ENCODE results near the gene KIRREL1. TPM values are rescaled to one million over a fixed set of nuclear protein-coding genes. Genes with fewer than 3 reads are reported as not detected.
A peak's percentile ranks its signal among the peaks of the same experiment; 100 is the strongest.

KIRREL1 gene
- total RNA-seq, 1 donor: 120 TPM

DNA sequence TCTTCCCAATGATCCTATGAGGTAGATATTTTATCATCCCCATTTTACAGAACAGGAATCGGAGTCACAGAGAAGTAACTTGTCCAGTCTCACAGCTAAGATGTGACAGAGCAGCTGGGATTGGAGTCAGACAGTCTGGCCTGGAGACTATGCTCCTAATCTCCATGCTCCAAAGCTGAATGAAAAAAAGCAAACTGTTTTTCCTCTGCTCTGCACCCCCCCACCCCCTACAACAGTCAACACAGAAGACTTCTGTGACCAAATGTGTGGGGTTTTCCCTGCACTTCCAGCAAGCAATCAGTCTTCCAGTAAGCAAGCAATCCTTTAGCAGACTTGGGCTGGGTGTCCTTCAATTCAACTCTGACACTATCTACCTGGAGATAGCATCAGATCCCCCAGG, 33.2 kb downstream of the KIRREL1 start:
- H3K4me3 ChIP-seq (ENCODE audit: low read depth, low read length): no peak overlapping the region
- TF ChIP-seq, protein P1, sequence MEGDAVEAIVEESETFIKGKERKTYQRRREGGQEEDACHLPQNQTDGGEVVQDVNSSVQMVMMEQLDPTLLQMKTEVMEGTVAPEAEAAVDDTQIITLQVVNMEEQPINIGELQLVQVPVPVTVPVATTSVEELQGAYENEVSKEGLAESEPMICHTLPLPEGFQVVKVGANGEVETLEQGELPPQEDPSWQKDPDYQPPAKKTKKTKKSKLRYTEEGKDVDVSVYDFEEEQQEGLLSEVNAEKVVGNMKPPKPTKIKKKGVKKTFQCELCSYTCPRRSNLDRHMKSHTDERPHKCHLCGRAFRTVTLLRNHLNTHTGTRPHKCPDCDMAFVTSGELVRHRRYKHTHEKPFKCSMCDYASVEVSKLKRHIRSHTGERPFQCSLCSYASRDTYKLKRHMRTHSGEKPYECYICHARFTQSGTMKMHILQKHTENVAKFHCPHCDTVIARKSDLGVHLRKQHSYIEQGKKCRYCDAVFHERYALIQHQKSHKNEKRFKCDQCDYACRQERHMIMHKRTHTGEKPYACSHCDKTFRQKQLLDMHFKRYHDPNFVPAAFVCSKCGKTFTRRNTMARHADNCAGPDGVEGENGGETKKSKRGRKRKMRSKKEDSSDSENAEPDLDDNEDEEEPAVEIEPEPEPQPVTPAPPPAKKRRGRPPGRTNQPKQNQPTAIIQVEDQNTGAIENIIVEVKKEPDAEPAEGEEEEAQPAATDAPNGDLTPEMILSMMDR (IDR thresholded peaks at IDR 0.05; ENCODE audit: insufficient read depth, low read depth, low read length): no peak
- DNase-seq (ENCODE audit: low read depth): no peak

- no peak for DNase-seq (ENCODE audit: low read depth)
- H3K4me3 ChIP-seq (ENCODE audit: low read depth, low read length): no peak overlapping the region
- TF ChIP-seq, protein P1 (IDR thresholded peaks at IDR 0.05; ENCODE audit: insufficient read depth, low read depth, low read length): no peak
Measured at GRCh38 chr1:158027508-158027907, 34.1 kb downstream of the KIRREL1 start.

DNA sequence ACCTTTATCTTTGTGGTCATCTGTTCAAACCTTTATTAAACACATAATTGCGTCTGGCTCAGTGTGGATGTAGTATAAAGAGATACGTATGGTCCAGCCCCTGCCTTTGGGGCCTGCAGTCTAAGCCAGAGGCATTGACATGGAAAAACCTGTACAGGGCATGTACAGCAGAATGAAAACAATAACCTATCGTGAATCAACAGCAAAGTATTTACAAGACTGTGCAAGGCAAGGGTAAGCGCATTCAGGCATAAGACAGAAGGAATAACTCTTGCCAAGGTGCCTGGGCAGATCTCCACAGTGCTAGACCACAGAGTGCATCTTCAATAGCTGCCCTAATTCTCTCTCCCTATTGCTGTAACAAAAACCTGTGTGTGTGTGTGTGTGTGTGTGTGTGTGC, 35.5 kb downstream of the KIRREL1 start:
- TF ChIP-seq, protein P1 (IDR thresholded peaks at IDR 0.05; ENCODE audit: insufficient read depth, low read depth, low read length): no peak
- no peak for DNase-seq (ENCODE audit: low read depth)
- no peak overlapping the region for H3K4me3 ChIP-seq (ENCODE audit: low read depth, low read length)

GRCh38 chr1:158035014-158035413, 41.6 kb downstream of the KIRREL1 start:
- TF ChIP-seq, protein P1 (IDR thresholded peaks at IDR 0.05; ENCODE audit: insufficient read depth, low read depth, low read length): no peak
- H3K4me3 ChIP-seq (ENCODE audit: low read depth, low read length): no peak overlapping the region
- DNase-seq (ENCODE audit: low read depth): no peak

GRCh38 chr1:158035976-158036583, 42.6 kb downstream of the KIRREL1 start:
- TF ChIP-seq, protein P1 (IDR thresholded peaks at IDR 0.05; ENCODE audit: insufficient read depth, low read depth, low read length): peak; percentile 72
- DNase-seq (ENCODE audit: low read depth): peak; percentile 82
- H3K4me3 ChIP-seq (ENCODE audit: low read depth, low read length): no peak overlapping the region

DNA sequence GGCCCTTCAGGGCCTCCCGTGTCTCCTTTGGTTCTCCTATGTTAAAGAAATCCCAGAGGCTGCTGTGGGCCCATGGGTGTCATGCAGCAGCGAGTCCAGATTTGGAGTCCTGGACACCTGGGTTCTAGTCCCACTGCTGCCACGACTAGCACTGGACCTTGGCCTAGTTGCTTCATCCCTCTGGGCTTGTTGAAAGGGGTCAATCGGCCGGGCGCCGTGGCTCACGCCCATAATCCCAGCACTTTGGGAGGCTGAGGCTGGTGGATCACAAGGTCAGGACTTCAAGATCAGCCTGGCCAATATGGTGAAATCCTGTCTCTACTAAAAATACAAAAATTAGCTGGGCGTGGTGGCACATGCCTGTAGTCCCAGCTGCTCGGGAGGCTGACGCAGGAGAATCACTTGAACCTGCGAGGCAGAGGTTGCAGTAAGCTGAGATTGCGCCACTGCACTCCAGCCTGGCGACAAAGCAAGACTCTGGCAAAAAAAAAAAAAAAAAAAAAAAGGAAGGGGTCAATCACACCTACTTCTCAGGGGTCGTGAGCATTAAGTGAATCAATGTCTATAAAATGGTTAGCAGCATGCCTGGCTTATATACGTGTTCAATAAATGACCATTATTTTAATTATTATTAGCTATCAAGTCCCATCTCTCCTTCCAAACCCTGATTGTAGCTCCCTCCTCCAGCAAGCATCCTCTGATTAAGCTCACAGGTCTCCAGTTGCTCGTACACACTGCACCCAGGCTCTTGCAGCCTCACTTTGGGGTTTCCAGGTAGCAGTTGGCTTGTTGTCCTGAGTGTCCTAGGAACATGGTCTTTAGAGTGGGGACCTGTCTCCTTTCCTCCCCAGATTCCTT, 43.8 kb downstream of the KIRREL1 start:
- no peak overlapping the region for H3K4me3 ChIP-seq (ENCODE audit: low read depth, low read length)
- TF ChIP-seq, protein P1 (IDR thresholded peaks at IDR 0.05; ENCODE audit: insufficient read depth, low read depth, low read length): no peak
- DNase-seq (ENCODE audit: low read depth): peak; percentile 54

Measured in fibroblast of villous mesenchyme (primary cell).